SIG-M5 treated with dmso at 0.1 percent for 504 hours (cell line): ENCODE measurements around the gene MED16.
"Not testable (repeated sequence)": the region's sequence is repeated elsewhere in the genome, so short reads cannot be mapped to it uniquely, and the experiment has no call there.

Source experiments
- DNase-seq: peaks from one replicate; lab custom pipeline; 2025; ENCODE audit not compliant: unreplicated experiment; lab: John Stamatoyannopoulos, UW

Gene MED16

DNA sequence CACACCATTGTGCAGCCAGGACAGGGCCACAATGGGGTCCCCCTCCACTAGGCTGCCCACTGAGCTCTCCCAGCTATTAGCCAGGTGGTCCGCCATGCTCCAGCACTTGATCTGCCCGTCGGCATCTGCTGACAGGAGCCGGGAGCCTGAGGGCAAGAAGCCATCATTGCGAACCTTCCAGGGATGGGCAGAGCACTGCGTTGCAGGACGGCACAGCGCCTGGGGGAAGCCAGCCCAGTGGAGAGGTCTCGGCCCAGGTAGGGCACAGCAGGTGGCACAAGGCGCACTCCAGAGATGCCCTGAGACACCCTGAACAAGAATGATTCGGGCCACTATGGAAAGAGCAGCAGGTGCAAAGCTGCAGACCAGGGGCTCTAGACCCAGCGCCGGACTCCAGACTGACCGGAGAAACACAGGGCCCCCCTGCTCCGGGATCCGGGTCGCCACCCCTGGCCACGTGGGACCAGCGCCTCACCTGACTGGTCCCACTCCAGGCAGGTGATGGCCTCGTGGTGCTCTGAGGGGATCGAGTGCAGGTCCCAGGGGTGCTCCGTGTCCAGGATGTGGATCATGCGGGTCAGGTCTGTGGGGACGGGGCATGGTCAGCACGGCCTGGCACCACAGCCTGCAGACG, 3.2 kb downstream of the MED16 start:
- DNase-seq = no peak

DNA sequence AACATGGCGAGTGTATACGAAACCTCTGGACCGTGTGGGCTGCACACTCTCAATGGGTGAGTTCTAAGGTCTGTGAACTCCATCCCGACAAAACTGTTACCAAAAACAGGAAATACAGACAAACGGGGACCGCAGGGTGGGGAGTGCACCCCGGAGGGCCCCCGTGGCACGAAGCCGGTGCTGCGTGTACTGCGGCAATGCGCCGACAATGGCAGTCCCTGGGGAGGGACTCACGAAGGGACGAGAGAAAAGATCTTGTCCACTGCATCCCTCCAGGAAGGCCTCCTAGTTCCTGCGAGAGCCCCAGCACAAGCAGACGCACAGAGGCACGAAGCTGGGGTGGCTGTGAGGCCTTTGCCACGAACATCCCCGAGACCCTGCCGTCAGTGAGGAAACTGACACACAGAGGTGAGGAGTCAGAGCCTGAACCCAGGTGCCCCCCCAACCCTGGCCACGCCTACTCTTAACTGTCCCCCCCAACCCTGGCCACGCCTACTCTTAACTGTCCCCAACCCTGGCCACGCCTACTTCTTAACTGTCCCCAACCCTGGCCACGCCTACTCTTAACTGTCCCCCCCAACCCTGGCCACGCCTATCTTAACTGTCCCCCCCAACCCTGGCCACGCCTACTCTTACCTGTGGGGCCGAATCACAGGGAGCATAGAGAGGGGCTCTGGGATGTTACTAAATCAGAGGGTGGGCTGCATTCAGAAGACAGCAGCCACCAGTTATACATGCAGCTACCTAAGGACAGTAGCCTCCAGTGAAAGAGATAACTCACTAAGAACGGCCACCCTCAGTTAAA, 4.2 kb downstream of the MED16 start:
- no peak for DNase-seq

DNA sequence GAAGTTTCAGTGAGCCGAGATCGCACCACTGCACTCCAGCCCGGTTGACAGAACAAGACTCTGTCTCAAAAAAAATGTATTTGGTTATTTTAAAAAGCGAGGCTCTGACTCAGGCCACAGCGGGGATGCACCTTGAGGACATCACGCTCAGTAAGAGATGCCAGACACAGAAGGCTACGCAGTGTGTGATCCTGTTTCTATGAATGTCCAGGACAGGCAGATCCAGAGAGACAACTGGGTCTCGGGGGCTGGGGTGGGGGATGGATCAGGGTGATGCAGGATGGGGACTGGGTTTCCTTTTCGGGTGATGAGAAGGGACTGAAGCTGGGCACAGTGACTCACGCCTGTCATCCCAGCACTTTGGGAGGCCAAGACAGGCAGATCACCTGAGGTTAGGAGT, 5.4 kb downstream of the MED16 start:
- no peak for DNase-seq

DNA sequence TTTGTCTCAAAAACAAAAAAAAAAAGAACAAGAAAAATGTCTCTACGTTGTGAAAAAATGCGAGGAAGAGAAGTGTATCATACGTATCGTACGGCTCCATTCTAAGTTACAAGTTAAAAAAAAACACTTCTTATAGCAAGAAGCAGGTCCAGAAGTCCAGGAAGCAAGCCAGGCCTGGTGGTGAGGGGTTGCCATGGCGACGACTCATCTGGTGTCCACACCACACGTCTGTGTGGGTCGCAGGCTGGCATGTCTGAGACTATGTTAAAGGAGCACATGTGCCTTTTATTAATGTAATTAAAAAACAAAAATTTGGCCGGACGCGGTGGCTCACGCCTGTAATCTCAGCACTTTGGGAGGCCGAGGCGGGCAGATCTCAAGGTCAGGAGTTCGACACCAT, 5.9 kb downstream of the MED16 start:
- no peak for DNase-seq

DNA sequence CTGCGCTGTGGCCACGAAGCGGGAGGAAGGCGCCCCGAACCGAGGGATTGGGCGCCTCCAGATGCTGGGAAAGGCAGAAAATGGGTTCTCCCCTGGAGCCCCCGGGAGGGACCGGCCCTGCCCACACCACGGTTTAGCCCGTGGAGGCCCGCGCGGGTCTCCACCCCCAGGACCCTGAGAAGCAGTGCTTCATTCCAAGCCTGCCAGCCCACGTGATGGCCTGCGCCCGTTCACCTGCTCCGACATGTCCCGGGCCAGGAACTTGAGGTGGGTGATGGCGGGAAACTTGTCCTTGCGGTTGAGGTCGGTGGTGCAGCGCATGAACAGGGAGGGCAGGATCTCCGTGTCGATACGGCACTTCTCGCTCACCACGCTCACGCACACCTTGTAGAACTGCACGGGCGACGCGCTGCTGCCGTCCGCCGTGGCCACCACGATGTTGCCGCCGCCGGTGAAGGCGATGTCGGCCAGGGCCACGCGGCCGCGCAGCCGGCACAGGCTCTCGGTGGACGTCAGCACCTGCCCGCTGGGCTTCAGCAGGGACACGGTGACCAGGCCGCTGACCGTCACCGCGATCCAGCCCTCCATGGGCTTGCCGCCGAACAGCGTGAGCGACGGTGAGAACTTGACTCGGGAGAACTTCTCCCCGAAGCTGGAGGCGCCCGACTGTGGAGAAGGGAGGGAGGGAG, 7.3 kb downstream of the MED16 start:
- DNase-seq = no peak

DNA sequence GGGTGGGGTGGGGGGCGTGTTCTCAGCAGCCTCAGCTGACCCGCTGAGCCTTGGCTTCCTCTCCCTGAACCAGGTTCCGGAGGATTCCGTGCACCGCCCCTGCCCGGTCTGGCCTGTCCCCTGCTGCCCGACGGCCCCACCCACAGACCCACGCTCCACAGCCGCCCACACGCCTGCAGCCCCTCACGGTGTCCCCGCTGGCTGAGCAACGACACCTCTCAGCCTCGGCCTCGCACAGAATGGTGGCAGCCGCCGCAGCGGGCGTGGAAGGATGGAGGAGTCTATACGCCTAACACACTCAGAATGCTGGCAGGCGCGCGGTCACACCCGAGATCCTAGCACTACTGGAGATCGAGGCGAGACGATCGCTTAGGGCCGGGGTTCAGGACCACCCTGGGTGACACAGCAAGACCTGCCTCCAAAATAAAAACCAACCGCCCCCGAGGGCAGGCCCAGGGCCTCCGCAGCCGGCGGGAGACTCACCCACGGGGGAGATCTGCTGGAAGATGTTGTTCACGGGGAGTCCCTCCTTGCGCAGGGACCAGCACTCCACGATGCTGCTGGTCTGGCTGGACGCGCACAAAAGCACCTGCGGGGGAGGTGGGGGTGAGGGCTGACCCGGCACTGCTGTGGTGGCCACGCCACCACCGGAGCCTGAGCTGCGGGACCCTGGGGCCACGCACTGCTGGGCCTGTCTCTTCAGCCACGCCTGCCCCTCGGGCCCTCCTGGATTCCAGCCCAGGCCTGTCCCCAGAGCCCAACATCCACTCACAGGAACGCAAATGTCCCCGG, 8.4 kb downstream of the MED16 start:
- no peak for DNase-seq

DNA sequence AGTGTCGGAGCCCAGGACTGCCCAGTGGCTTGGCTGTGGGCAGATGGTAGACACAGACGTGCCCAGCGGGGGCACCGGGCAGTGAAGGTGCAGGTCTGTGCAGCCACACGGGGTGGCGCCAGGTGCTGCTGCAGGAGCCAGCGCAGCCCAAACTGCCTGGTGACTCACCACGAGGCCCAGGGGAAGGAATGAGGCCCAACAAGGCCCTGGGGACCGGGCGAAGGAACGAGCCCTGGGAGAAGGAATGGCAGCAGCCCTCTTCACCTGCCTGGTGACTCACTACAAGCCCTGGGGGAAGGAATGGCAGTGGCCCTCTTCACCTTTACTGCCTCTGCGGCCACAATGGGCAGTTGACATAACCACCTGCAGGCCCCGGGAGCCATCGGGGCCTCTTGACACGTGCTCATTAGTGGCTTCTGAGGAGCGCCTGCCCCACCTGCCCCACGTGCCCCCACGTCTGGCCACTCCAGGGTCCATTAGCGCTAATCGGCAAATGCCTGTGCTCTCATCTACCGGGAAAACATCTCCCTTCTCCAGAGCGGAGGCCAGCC, 9.3 kb downstream of the MED16 start:
- DNase-seq = no peak

DNA sequence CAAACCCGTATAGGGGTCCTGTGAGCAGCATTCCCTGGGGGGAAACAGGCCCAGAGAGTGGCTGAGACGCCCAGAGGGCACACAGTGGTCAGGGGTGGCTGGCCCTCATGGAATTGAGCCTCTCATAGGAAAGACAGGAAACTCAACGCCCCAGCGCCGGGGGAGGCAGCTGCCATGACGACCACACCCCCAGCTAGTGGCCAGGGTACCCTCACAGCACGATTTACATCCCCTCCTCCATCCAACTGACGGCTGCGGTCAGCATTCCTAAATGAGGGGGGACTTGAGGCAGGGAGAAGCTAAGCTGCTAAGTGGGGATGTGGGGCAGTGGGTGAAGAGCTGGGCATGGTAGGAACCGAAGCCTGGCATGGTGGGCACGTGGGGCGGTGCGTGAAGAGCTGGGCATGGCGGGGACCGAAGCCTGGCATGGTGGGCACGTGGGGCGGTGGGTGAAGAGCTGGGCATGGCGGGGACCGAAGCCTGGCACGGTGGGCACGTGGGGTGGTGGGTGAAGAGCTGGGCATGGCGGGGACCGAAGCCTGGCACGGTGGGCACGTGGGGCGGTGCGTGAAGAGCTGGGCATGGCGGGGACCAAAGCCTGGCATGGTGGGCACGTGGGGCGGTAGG, 10.0 kb downstream of the MED16 start:
- DNase-seq = no peak

DNA sequence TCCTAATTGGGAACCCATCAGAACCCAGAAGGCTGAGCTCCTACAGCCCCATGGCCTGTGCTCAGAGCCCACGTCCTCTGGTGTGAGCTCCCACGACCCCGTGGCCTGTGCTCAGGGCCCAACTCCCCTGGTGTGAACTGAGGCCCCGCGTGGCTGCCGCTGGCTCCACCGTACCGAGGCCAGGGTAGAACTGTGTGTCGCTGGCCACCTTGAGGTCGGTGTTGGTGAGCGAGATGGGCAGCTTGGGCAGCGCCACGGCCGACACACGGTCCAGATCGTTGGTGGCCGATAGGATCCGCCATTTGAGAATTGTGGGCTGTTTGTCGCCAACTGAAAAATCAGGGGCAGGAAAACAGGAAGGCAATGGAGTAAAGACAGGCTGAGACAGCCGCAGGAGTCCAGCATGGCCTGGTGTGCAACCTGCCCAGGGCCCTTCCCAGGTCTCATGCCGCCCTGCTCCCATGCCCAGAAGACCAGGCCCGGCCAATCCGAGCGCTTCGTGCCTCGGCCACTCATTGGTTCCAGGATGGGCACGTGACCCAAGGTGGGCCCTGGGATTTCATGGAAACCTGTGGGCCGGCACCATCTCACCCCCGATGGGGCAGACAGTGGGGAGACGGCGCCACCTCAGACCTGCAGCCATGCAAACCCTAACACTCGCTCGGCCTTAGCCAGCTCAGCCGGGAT, 11.5 kb downstream of the MED16 start:
- DNase-seq = no peak

DNA sequence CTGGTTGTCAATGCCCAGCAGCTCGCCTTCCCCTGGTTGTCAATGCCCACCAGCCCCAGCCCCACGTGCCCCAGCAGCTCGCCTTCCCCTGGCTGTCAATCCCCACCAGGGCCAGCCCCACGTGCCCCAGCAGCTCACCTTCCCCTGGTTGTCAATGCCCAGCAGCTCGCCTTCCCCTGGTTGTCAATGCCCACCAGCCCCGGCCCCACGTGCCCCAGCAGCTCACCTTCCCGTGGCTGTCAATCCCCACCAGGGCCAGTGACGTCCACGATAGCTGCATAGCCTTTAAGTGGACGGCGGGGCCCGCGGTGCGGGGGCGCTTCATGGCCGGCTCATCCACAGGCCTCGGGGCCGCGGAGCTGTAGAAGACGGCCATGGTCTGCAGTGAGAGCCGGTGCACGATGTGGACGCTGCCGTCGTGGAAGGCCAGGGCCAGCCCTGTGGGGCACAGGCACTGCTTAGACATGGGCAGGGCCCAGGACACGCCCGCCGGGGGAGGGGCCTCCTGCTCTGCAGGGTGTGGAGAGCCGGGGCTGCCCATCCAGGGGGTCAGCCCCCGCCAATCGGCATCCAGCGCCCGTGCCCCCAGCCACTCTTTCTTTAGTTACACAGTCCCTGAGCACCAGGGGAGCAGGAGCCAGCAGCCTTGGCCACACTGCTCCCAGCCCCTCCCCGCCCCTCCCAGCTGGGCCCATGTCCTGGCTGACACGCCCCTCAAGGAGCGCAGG, 13.1 kb downstream of the MED16 start:
- no peak for DNase-seq

DNA sequence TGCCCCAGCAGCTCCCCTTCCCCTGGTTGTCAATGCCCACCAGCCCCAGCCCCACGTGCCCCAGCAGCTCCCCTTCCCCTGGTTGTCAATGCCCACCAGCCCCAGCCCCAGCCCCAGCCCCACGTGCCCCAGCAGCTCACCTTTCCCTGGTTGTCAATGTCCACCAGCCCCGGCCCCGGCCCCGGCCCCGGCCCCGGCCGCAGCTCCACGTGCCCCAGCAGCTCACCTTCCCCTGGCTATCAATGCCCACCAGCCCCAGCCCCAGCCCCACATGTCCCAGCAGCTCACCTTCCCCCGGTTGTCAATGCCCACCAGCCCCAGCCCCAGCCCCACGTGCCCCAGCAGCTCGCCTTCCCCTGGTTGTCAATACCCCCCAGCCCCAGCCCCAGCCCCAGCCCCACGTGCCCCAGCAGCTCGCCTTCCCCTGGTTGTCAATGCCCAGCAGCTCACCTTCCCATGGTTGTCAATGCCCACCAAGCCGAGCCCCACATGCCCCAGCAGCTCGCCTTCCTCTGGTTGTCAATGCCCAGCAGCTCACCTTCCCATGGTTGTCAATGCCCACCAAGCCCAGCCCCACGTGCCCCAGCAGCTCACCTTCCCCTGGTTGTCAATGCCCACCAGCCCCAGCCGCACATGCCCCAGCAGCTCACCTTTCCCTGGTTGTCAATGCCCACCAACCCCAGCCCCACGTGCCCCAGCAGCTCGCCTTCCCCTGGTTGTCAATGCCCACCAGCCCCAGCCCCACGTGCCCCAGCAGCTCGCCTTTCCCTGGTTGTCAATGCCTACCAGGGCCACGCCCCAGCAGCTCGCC, 14.0 kb downstream of the MED16 start:
- not testable (repeated sequence) for DNase-seq

DNA sequence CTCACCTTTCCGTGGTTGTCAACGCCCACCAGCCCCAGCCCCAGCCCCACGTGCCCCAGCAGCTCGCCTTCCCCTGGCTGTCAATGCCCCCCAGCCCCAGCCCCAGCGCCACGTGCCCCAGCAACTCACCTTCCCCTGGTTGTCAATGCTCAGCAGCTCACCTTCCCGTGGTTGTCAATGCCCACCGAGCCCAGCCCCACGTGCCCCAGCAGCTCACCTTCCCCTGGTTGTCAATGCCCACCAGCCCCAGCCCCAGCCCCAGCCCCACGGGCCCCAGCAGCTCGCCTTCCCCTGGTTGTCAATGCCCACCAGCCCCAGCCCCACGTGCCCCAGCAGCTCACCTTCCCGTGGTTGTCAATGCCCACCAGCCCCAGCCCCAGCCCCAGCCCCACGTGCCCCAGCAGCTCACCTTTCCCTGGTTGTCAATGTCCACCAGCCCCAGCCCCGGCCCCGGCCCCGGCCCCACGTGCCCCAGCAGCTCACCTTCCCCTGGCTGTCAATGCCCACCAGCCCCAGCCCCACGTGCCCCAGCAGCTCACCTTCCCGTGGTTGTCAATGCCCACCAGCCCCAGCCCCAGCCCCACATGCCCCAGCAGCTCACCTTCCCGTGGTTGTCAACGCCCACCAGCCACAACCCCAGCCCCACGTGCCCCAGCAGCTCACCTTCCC, 14.9 kb downstream of the MED16 start:
- DNase-seq = not testable (repeated sequence)

DNA sequence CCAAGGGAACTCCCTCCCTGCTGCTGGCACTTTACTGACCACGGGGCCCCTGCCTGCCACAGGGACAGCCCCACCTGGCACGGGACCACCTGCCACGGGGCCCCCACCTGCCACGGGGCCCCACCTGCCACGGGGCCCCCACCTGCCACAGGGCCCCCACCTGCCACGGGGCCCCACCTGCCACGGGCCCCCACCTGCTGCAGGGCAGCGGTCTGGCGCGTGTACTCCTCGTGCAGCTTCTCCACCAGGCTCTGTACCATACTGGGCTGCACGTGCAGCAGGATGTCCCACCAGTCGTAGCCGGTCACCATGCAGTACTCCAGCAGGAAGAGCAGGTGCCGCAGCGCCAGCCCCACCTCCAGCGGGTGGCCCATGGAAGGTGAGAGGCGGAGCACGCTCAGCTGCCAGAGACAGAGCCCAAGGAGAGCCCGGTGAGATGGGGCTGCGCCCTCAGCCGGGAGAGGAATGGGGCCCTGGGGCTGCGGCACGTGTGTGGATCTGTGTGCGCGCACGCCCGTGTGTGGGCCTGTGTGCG, 16.1 kb downstream of the MED16 start:
- DNase-seq = no peak

DNA sequence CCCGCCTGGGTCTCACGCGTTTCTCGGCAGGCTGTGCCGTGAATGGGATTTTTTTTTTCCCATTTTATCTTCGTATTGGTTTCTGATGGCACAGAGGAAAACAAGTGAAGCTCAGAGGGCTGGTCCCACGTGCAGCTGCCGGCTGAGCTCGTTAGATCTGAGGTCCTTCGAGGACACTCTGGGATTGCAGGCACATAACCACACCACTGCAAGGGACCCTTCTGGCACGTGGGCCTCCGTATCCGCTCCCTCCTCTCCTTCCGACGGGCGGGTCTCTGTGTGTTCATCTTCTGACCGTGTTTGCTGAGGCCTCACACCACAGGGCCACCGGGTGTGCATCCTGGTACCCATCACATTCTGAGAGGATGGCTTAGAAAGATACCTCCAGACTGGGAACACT, 16.9 kb downstream of the MED16 start:
- DNase-seq = no peak

DNA sequence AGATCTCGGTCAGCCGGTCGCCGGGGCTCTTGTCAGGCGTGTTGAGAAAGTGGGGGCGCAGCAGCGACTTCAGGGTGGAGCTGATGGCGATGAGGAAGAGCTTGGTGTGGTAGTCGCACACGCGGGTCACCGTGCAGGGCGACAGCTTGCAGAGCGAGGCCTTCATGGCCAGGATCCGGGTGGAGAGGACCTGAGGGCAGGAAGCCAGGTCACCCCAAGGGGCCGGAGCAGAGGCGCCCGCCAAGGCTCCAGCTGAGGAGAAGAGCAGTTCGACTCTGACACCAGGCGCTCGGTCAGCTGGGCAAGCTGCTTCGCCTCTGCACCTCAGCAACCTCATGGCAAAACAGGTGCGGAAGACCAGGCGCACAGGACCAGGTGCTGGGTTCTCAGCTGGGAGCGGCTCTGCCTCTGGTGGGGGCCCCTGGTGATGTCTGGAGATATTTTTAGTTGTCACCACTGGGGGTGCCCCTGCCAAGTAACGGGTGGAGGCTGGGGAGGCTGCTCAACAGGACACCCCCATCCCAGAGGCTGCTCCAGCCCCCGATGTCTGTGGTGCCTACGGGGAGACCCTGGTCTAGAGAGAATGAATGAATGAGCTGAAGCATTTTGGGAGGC, 17.6 kb downstream of the MED16 start:
- DNase-seq = no peak

DNA sequence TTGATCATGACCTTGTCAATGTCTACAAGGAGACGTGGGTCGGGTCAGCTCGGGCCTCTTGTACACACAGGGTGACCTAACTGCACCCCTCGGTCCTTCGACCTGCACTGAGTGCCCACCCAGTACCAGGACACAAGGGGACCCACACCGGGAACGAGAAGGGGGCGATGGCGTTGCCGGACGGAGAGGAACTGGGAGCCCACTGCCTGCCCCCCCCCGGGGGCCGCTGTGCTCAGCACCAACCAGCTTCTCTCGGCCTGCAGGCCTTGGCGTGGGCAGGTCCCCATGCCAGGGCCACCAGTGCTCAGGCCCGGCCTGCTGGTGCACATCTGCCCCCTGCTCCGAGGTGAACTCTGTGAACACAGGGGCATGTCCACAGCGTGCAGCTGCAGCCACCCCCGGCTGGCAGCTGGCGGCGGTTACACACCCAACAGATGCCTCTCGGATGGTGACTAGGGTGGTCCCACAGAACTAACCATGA, 19.4 kb downstream of the MED16 start:
- no peak for DNase-seq

DNA sequence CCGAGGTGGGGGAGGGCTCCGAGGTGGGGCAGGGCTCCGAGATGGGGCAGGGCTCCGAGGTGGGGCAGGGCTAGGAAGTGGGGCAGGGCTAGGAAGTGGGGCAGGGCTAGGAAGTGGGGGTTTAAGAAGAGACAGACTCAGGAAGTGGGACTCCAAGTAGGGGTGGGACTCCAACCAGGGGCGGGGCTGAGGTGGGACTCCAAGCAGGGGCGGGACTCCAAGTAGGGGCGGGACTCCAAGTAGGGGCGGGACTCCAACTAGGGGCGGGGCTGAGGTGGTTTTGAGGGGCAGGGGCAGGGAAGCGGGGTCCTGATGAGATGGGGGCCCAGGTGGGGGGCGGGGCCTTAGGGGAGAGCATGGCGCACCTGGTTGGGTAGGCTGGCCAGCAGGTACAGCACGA, 19.9 kb downstream of the MED16 start:
- no peak for DNase-seq
